IPS-15b (cell line): ENCODE results near the gene SSR3.
"Not testable (repeated sequence)": the region's sequence is repeated elsewhere in the genome, so short reads cannot be mapped to it uniquely, and the experiment has no call there.

Experiments
- H3K27me3 ChIP-seq: one replicate; pipeline ENCODE4 v1.6.1; 2013; ENCODE audit warnings: low read length; ENCODE audit not compliant: control insufficient read depth, insufficient read depth
- H3K36me3 ChIP-seq: one replicate; pipeline ENCODE4 v1.6.1; 2013; ENCODE audit warnings: low read length; ENCODE audit not compliant: control insufficient read depth, insufficient read depth
- H3K4me1 ChIP-seq: one replicate; pipeline ENCODE4 v1.6.1; 2013; ENCODE audit warnings: mild to moderate bottlenecking, low read length; ENCODE audit not compliant: control insufficient read depth, insufficient read depth
- H3K4me3 ChIP-seq: one replicate; pipeline ENCODE4 v1.5.1; 2013; ENCODE audit warnings: low read depth, low read length
- H3K9ac ChIP-seq: one replicate; pipeline ENCODE4 v1.6.1; 2013; ENCODE audit warnings: low read depth, mild to moderate bottlenecking, low read length
- H3K9me3 ChIP-seq: one replicate; pipeline ENCODE4 v1.6.1; 2013; ENCODE audit warnings: mild to moderate bottlenecking, low read length; ENCODE audit not compliant: control insufficient read depth, insufficient read depth

Gene SSR3

DNA sequence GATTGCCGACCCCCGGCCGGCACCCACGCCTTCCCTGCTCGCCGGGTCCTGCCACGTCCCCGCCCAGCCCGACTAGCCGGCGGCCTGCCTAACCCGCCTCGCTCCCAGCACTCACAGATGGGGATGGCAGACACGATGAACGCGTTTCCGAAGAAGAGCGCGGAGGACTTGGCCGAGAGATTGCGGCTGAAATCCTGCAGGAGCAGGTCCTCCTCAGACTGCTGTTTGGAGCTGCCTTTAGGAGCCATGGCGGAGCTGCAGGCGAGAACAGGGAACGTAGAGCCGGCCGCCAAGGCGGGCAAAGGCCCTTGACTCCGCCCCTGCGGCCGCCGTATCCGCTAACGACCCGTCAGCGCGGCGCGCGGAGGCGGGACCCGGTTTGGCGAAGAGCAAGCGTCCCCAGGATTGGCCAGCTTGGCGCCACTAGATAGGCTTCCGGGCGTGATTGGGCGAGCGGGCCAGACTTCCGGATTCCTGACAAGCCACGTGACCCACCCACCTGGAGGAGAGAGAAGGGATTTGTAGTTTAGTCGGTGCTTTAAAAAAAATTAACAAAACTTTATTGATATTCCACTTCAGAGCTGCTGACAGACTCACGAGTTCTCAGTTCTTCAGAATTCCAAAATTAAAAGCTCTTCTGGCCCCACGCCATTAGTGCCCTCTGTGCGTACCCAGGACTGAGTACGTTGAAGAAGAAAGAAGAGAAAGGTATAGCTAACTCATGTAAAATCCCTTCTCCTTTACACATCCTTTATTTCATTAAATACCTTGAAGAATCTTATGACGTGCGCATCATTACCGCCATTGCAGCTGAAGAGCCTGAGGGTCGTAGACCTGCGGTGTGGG, at the start of gene SSR3:
Gene SSR3, minus strand, starts transcription at position 276 of the 846 bp plus-strand sequence. Its CDS starts 28 bp downstream, at position 248.
- H3K9ac ChIP-seq = peak within 1 kb of the TSS; percentile 94
- H3K36me3 ChIP-seq = peaks cover 7% of the 10 kb centered on the region
- no peaks in the 10 kb centered on the region for H3K27me3 ChIP-seq
- no peaks in the 10 kb centered on the region for H3K4me1 ChIP-seq
- H3K9me3 ChIP-seq = no peaks in the 10 kb centered on the region
- H3K4me3 ChIP-seq = peak within 1 kb of the TSS; percentile 99

- Histone ChIP-seq H3K9me3 (no peaks in the 10 kb centered on the region), H3K36me3 (no peaks in the 10 kb centered on the region), H3K4me1 (peaks cover 4% of the 10 kb centered on the region), H3K9ac (no peak overlapping the region), H3K27me3 (peaks cover 3% of the 10 kb centered on the region), H3K4me3 (no peak overlapping the region)
Observed at GRCh38 chr3:156604064-156604641, 49.2 kb upstream of the SSR3 start.

DNA sequence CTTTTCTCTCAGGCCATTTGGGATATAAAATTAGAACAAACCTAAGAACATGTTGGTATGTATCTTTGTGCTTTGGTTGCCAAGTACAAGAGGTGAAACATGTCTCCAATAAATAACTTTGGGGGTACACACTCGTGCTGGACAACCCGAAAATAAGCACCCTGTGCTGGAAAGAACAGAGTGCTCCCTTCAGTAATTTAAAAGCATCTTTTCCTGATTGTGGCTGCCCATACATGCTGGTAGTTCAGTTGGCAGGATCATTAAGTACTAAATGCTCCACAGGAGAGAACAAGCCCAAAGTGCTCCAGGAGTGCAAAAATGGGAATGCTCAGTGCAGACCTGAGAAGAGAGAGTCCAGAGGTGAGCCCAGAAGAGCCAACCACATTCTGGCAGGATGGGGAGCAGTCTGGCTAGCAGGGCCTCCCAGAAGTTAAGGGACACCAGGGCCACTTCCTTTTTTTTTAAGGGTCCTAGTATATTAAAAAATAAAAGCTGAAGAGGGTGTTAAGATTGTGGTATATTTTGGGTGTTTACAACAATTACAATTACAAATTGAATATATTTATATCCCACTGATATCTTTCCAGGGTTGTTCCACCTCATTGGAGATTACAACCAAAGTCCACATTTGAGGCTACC, 48.6 kb upstream of the SSR3 start:
- no peaks in the 10 kb centered on the region for H3K9me3 ChIP-seq
- H3K9ac ChIP-seq = no peak overlapping the region
- peaks cover 3% of the 10 kb centered on the region for H3K27me3 ChIP-seq
- H3K4me1 ChIP-seq = peaks cover 4% of the 10 kb centered on the region
- no peak overlapping the region for H3K4me3 ChIP-seq
- H3K36me3 ChIP-seq = no peaks in the 10 kb centered on the region

- H3K9me3 ChIP-seq = no peaks in the 10 kb centered on the region
- no peak overlapping the region for H3K9ac ChIP-seq
- H3K36me3 ChIP-seq = no peaks in the 10 kb centered on the region
- H3K4me3 ChIP-seq = no peak overlapping the region
- H3K27me3 ChIP-seq = peaks cover 3% of the 10 kb centered on the region
- H3K4me1 ChIP-seq = peaks cover 4% of the 10 kb centered on the region
Observed at GRCh38 chr3:156602424-156602823, 47.5 kb upstream of the SSR3 start.

DNA sequence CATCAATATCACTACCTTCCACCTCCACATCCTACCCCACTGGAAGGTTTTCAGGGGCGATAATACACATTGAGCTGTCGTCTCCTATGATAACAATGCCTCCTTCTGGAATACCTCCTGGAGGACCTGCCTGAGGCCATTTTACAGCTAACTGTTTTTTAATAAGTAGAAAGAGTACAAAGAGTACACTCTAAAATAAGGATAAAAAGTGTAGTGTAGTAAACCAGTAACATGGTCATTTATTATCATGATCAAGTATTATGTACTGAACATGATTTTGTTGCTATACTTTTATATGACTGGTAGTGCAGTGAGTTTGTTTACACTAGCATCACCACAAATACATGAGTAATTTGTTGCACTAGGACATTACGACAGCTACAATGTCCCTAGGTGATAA, 46.6 kb upstream of the SSR3 start:
- no peaks in the 10 kb centered on the region for H3K36me3 ChIP-seq
- no peak overlapping the region for H3K9ac ChIP-seq
- no peaks in the 10 kb centered on the region for H3K9me3 ChIP-seq
- H3K4me1 ChIP-seq = peaks cover 4% of the 10 kb centered on the region
- H3K27me3 ChIP-seq = no peaks in the 10 kb centered on the region
- no peak overlapping the region for H3K4me3 ChIP-seq

DNA sequence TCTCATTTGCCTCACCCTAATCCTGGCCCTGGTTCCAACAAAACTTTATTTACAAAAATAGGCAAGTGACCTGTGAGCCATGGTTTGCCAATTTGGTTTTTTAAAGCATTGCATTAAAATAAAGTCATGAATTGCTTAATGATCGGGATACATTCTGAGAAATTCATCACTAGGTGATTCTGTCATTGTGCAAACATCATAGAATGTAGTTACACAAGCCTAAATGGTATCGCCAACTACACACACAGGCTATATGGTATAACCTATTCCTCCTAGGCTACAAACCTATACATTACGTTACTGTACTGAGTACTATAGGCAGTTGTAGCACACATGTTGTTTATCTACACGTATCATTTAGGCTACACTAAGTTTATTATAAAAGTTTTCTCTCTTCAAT, 45.9 kb upstream of the SSR3 start:
- peaks cover 4% of the 10 kb centered on the region for H3K4me1 ChIP-seq
- no peak overlapping the region for H3K9ac ChIP-seq
- no peaks in the 10 kb centered on the region for H3K9me3 ChIP-seq
- H3K36me3 ChIP-seq = no peaks in the 10 kb centered on the region
- H3K27me3 ChIP-seq = no peaks in the 10 kb centered on the region
- H3K4me3 ChIP-seq = no peak overlapping the region

DNA sequence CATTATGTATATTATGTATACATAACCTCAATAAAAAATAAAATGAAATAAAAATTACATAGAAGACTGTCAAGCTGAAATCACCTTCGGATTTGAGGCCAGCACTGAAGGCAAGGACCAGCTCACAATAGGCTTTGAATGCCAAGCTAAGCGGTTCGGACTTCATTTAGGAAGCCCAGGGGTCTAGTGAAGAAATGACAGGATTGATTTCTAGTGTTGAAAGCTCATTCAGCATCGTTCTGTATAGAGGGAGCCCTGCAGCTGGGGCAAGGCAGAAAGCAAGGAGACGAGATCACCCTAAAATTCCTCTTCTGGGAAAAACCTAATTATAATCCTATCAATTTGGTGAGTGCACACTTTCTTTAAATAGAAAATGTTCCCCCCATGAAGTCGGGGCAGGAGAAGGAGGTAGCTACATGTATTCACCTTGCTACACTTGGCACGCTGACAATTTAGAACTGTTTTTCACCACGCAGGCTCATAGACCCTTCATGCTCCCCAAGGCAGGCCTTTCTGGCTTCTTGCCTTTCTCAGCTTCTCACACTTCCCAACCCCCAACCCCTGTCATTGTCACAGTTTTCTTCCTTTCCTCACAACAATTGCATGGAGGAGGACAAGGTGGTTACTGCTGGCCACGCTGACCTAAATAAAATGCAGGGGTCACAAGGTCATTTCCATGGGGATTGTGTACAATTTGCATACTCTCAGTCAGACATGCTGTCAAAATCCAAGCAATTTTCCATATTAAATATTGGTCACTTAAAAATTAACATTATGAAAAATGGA, 44.4 kb upstream of the SSR3 start:
- Histone ChIP-seq H3K36me3 (no peaks in the 10 kb centered on the region), H3K9ac (no peak overlapping the region), H3K9me3 (no peaks in the 10 kb centered on the region), H3K4me1 (no peaks in the 10 kb centered on the region), H3K27me3 (no peaks in the 10 kb centered on the region), H3K4me3 (no peak overlapping the region)

DNA sequence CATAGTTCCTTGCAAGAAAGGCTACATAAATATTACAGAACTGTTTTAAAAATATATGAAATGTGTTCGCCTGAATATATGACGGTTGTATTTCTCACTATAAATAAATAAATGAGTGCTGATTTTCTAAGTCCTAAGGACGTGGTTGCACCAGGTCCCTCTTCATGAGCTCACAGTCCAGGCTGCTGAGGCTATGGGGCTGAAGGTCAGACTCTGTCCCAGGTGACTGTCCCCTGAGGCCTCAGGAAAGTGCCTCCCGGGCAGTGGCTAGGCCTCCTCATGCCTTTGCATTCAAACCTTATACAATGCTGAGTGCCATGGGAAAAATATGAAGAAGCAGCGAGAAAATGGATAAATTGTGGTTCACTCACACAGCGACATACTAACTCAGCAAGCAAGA, 43.5 kb upstream of the SSR3 start:
- Histone ChIP-seq H3K27me3 (no peaks in the 10 kb centered on the region), H3K9ac (no peak overlapping the region), H3K36me3 (no peaks in the 10 kb centered on the region), H3K4me1 (no peaks in the 10 kb centered on the region), H3K9me3 (no peaks in the 10 kb centered on the region), H3K4me3 (no peak overlapping the region)

- no peaks in the 10 kb centered on the region for H3K36me3 ChIP-seq
- no peaks in the 10 kb centered on the region for H3K9me3 ChIP-seq
- H3K4me1 ChIP-seq = no peaks in the 10 kb centered on the region
- H3K27me3 ChIP-seq = no peaks in the 10 kb centered on the region
- H3K4me3 ChIP-seq = no peak overlapping the region
- no peak overlapping the region for H3K9ac ChIP-seq
Observed at GRCh38 chr3:156594219-156594683, 39.3 kb upstream of the SSR3 start.

DNA sequence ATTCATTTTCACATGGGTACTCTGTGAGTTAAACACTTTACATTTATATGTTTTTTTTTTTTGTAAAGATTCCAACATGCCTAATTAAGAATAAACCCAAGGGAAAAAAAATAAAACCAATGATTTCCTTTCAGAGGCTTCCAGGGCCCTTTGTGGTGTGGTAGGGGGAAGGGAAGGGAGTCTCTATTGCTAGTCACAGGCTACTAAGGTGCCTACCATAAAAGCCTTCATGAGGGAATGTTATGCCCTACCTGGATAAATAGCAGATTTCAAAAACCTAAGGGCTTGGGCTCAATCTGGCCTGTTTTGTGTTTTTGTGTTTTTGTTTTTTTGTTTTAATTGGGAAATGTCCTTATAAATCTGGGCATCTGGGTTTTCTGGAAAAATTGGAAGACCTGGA, 38.9 kb upstream of the SSR3 start:
- Histone ChIP-seq H3K4me1 (no peaks in the 10 kb centered on the region), H3K4me3 (no peak overlapping the region), H3K9ac (no peak overlapping the region), H3K9me3 (no peaks in the 10 kb centered on the region), H3K27me3 (no peaks in the 10 kb centered on the region), H3K36me3 (no peaks in the 10 kb centered on the region)

- H3K27me3 ChIP-seq, H3K36me3 ChIP-seq, H3K4me1 ChIP-seq, H3K9me3 ChIP-seq, H3K9ac ChIP-seq, H3K4me3 ChIP-seq: not testable (repeated sequence)
Observed at GRCh38 chr3:156589806-156590205, 34.9 kb upstream of the SSR3 start.
